ENCODE results near the gene HELZ. TPM values are rescaled to one million over a fixed set of nuclear protein-coding genes. Genes with fewer than 3 reads are reported as not detected.

Gene HELZ
- total and polyA plus RNA-seq, 8 donors, result 27.2 to 64.6 (median 37.3) TPM

GRCh38 chr17:67024736-67025135 is 220.3 kb downstream of the HELZ start:
- ATAC-seq, result no peak
- Histone ChIP-seq H3K9me3 (no peaks in the 10 kb centered on the region), H3K4me1 (no peaks in the 10 kb centered on the region), H3K36me3 (no peaks in the 10 kb centered on the region), H3K27me3 (no peaks in the 10 kb centered on the region), H3K27ac (no peak overlapping the region), H3K4me3 (no peak overlapping the region)
- no peak for TF ChIP-seq CTCF (IDR thresholded peaks at IDR 0.05)
- DNase-seq, result no peak
- intact Hi-C loops (cut with DNase I), result no loop called here

- Histone ChIP-seq H3K27ac (no peak overlapping the region), H3K27me3 (no peaks in the 10 kb centered on the region), H3K4me1 (no peaks in the 10 kb centered on the region), H3K9me3 (no peaks in the 10 kb centered on the region), H3K4me3 (no peak overlapping the region), H3K36me3 (no peaks in the 10 kb centered on the region)
- ATAC-seq (no peak), DNase-seq (no peak)
- no peak for TF ChIP-seq CTCF (IDR thresholded peaks at IDR 0.05)
- intact Hi-C loops (cut with DNase I), result no loop called here
Observed at GRCh38 chr17:67022451-67022810, 222.6 kb downstream of the HELZ start.

- no peak for TF ChIP-seq CTCF (IDR thresholded peaks at IDR 0.05)
- H3K9me3 ChIP-seq, result no peaks in the 10 kb centered on the region
Observed at GRCh38 chr17:67021743-67022450, 223.1 kb downstream of the HELZ start.

DNA sequence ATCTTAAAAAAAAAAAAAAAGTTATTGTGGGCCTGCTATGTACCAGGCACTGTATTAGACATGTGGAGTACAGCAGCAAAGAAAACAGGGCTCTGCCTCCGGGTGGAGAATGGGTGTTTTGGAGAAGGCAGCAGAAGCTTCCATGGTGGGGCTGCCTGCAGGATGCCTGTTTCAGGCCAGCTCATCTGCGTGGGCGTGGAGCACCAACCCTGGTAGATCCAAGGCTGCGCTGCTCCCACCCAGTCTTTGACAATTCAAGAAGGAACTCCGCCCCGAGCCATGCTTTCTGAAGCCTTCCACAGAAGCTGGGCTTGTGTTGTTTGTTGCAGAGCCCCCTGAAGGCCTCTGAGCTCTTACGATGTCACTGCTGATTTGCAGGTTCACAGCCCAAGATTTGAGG is 223.8 kb downstream of the HELZ start:
- Histone ChIP-seq H3K27ac (no peak overlapping the region), H3K9me3 (no peaks in the 10 kb centered on the region), H3K36me3 (no peaks in the 10 kb centered on the region), H3K4me3 (no peak overlapping the region), H3K4me1 (no peaks in the 10 kb centered on the region), H3K27me3 (peaks cover 0 to 4% of the 10 kb centered on the region in 2 donors)
- ATAC-seq (no peak), DNase-seq (no peak)
- intact Hi-C loops (cut with DNase I), result no loop called here
- no peak for TF ChIP-seq CTCF (IDR thresholded peaks at IDR 0.05)

More at GRCh38 chr17:67021743-67022450, 223.1 kb downstream of the HELZ start:
- no peaks in the 10 kb centered on the region for H3K36me3 ChIP-seq
- no peaks in the 10 kb centered on the region for H3K4me1 ChIP-seq
- H3K4me3 ChIP-seq, result no peak overlapping the region
- H3K27ac ChIP-seq, result no peak overlapping the region
- intact Hi-C loops (cut with DNase I), result no loop called here
- no peak for DNase-seq
- no peak for ATAC-seq
- H3K27me3 ChIP-seq, result no peaks in the 10 kb centered on the region

Other genes with a start within 250 kb of the HELZ start
- not detected for gene CACNG1, start 200.6 kb downstream of the HELZ start, total RNA-seq
- not detected for gene CACNG1, start 200.6 kb downstream of the HELZ start, polyA plus RNA-seq (ENCODE audit: insufficient read length in 6 of 6)
- 10 to 100 TPM; 40.0 to 56.6 TPM for gene PSMD12, start 121.4 kb upstream of the HELZ start, total RNA-seq
- gene PSMD12, start 121.4 kb upstream of the HELZ start, polyA plus RNA-seq (ENCODE audit: insufficient read length in 6 of 6), result 10 to 100 TPM; 40.7 to 47.7 (median 43.5) TPM
- 10 to 100 TPM; 13.7 to 21.9 TPM for gene PITPNC1, start 132.1 kb upstream of the HELZ start, total RNA-seq
- gene PITPNC1, start 132.1 kb upstream of the HELZ start, polyA plus RNA-seq (ENCODE audit: insufficient read length in 6 of 6), result 10 to 100 TPM in 4 of 6 donors, 1 to 10 TPM in 2; 9.7 to 12.2 (median 10.6) TPM

Measured in left lung (tissue), 10 donors.